ENCODE measurements around the gene SLC51B.

SLC51B gene

DNA sequence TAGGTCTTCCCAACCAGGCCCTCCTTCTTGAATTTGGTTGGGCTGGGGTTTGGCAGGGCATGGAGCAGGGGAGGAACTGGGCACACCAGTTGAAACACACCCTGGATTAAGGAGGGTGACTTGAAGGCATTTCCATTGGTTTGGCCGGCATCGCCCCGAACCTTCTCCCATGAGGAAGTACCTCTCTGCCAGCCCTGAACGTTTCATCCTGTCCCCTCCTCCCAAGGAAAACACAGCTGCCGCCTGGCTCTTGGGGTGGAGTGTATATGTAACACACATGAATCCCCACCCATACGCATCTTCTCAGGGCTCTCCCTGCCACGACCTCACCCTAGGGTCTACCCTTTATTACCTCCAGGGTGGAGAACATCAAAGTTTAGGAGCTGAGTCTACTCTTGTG lies 55.3 kb downstream of the SLC51B start:
- DNase-seq (ENCODE audit: low read depth), result no peak

DNA sequence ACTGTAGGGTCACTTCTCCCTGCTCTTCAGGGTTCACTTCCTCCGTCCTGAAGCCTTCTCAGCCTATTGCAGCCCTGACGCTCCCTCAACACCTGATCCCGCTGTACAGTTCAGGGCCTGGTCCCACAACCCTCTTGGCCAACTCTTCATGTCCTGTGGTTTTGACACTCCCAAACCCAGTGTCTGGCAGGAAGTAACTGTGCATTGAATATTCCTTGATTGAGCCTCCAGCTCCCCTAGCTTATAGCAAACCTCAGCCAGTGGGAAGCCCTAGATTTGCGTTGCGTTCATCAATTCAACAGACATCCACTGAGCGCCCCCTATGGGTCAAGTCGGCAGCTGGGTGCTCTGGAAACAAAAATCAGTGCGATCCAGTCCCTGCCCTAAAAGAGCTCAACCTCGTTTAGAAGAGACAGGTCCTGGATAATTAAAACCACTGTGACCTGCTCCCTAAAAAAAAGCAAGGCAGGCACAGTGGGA lies 56.3 kb downstream of the SLC51B start:
- DNase-seq (ENCODE audit: low read depth), result peak; percentile 20

DNA sequence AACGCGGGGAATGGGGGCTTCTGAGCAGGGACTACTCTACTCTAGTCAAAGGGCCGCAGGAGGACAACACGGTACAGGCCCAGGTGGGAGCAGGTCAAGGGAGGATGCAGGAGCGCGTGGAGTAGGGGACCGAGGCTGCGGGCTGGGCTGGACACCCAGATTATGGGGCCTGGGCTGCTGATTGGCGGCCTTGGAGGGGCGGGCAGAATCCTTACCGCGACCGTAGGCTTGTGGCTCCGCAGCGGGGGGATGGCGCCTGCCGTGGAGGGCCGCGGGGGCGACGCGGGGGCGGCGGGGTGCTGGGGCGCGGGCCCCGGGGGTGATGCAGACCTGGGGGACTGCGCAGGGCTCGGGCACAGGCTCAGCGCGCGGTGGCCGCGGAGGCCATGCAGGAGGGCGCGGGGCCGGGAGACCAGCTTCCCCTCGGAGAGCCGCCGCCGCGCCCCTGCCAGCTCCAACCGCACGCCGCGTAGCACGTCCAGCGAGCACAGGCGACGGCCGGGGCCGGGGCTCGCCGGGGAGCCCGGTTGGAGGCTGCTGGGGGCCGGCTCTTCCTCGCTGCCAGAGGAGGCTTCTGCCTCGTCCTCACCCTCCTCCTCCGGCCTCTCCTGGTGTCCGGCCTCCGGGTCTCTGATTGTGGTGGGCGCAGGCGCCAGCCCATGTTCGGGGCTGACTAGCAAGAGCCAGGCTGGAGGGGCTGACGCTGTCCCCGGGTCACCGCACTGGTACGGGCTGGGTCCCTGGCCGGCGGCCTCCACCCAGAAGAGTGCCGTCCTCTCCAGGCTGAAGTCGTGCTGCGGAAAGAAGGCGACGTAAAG lies 56.9 kb downstream of the SLC51B start:
- DNase-seq (ENCODE audit: low read depth), result no peak

DNA sequence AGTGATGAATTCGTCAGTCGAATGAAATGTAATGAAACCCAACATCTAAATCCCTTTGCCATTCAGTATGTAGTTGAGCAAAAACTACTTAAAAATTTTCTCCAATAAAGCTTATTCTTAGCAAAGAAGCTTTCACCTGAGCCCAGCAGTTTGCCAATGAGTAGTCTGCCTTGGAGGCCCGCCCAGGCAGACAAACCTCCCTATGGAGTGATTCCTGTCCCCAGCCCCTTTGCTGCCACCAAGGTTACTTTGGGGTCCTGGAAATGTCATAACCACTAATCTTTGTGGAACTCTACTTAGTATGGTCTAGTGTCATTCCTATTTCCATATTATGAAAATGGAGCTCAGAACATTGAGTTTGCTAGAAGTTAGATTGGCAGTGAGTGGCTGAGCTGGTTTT lies 57.7 kb downstream of the SLC51B start:
- no peak for DNase-seq (ENCODE audit: low read depth)

All from stimulated activated CD8-positive, alpha-beta memory T cell treated with anti-CD3 and anti-CD28 coated beads, Interleukin-15, amount 100 ng/mL, for 24 hours (primary cell).